GM12878 (cell line): ENCODE data around the gene B3GALNT1. TPM values are rescaled to one million over a fixed set of nuclear protein-coding genes. Genes with fewer than 3 reads are reported as not detected.

Experiments used
- ATAC-seq: fragments of 200-7000 bp; cut with Tn5 transposase; 3 replicates; pipeline ENCODE4 v1.9.1; 2020; ENCODE audit warnings: mild to moderate bottlenecking, moderate library complexity
- BruUV-seq: library from RNA; stranded (reverse); fragments of 400-500 nt; replicated peaks from 2 replicates; lab custom pipeline; 2021; lab: Mats Ljungman, UMichigan
- CTCF ChIA-PET: fragments of 300-600 bp; sonication (Branson Sonifier 250); formaldehyde crosslinking; extraction: SDS; loops from one replicate; lab custom pipeline; 2021; ENCODE audit warnings: inconsistent platforms; lab: Yijun Ruan, JAX
- POLR2A ChIA-PET: fragments of 350-600 bp; formaldehyde crosslinking; extraction: SDS; loops from one replicate; lab custom pipeline; 2021; ENCODE audit warnings: inconsistent platforms; lab: Charles Lee
- RAD21 ChIA-PET: fragments of 300-600 bp; sonication (Branson Sonifier 250); formaldehyde crosslinking; loops from one replicate; lab custom pipeline; 2023; ENCODE audit warnings: antibody characterized with exemption; ENCODE audit not compliant: unreplicated experiment; lab: Charles Lee
- SMC1A ChIA-PET: fragments of 300-600 bp; sonication (Branson Sonifier 250); formaldehyde crosslinking; loops from one replicate; lab custom pipeline; 2023; ENCODE audit not compliant: unreplicated experiment, uncharacterized antibody; lab: Charles Lee
- DNase-seq: peaks from one replicate; pipeline ENCODE4 v3.0.0-alpha.2; 2011; ENCODE audit warnings: low read depth, low spot score
- FAIRE-seq: peaks from 3 replicates; lab custom pipeline; 2011; peaks lifted over from hg19 to GRCh38; lab: Jason Lieb, UNC
- H2AFZ ChIP-seq: 2 replicates; pipeline ENCODE4 v1.6.0; 2011; ENCODE audit warnings: low read depth, low read length, control low read depth; ENCODE audit not compliant: control insufficient read depth
- H3K27ac ChIP-seq: 2 replicates; pipeline ENCODE4 v1.5.1; 2011; ENCODE audit warnings: control low read depth; ENCODE audit not compliant: control insufficient read depth, insufficient read depth
- H3K27me3 ChIP-seq, 2 experiments: replicated peaks in 1 of 2; 2 replicates each; pipeline versions ENCODE4 v1.6.0 to v1.6.1; 2011; ENCODE audit warnings: low read length in 1 of 2; ENCODE audit not compliant: control insufficient read depth in 2 of 2, insufficient read depth in 2 of 2
- H3K36me3 ChIP-seq, 2 experiments: 2 replicates each; pipeline ENCODE4 v1.5.1; 2011; ENCODE audit warnings: low read length in 1 of 2; ENCODE audit not compliant: control insufficient read depth in 2 of 2, insufficient read depth in 2 of 2
- H3K4me1 ChIP-seq: 2 replicates; pipeline ENCODE4 v1.6.1; 2011; ENCODE audit warnings: mild to moderate bottlenecking, low read length, moderate library complexity, mixed read lengths; ENCODE audit not compliant: control insufficient read depth, insufficient read depth
- H3K4me2 ChIP-seq: 2 replicates; pipeline ENCODE4 v1.6.0; 2011; ENCODE audit warnings: control low read depth; ENCODE audit not compliant: control insufficient read depth, insufficient read depth
- H3K4me3 ChIP-seq: fragments of 200-600 bp; sonication (generic); 2 replicates; pipeline ENCODE4 v1.5.1; 2016
- H3K79me2 ChIP-seq: 2 replicates; pipeline ENCODE4 v1.6.0; 2011; ENCODE audit warnings: low read length; ENCODE audit not compliant: control insufficient read depth, insufficient read depth
- H3K9ac ChIP-seq: 2 replicates; pipeline ENCODE4 v1.8.0; 2011; ENCODE audit warnings: low read length, control low read depth, mixed read lengths; ENCODE audit not compliant: control insufficient read depth, insufficient read depth
- H3K9me3 ChIP-seq: replicated peaks from 3 replicates; pipeline ENCODE4 v1.5.1; 2011; ENCODE audit warnings: mild to moderate bottlenecking, low read length; ENCODE audit not compliant: control insufficient read depth, insufficient read depth
- H4K20me1 ChIP-seq: 2 replicates; pipeline ENCODE4 v1.6.0; 2011; ENCODE audit not compliant: control insufficient read depth, insufficient read depth
- BMI1 ChIP-seq: fragments of 450-650 bp; IDR thresholded peaks from 2 replicates; pipeline ENCODE4 v1.6.1; 2016; ENCODE audit warnings: mild to moderate bottlenecking, moderate library complexity, borderline replicate concordance
- HCFC1 ChIP-seq: fragments of 150-350 bp; IDR thresholded peaks from 2 replicates; pipeline ENCODE4 v1.6.1; 2014; ENCODE audit warnings: low read length
- IKZF1 ChIP-seq: fragments of 450-650 bp; conservative IDR thresholded peaks from 2 replicates; pipeline ENCODE4 v1.6.1; 2017; ENCODE audit warnings: antibody characterized with exemption, mild to moderate bottlenecking
- MTA2 ChIP-seq: fragments of 450-650 bp; IDR thresholded peaks from 2 replicates; pipeline ENCODE4 v1.6.1; 2016; ENCODE audit warnings: low read depth, mild to moderate bottlenecking, moderate library complexity
- NR2C1 ChIP-seq: fragments of 450-650 bp; IDR thresholded peaks from 2 replicates; pipeline ENCODE4 v1.6.1; 2017; ENCODE audit warnings: antibody characterized with exemption, mild to moderate bottlenecking, moderate library complexity
- RBBP5 ChIP-seq: fragments of 200-600 bp; sonication (generic); conservative IDR thresholded peaks from 2 replicates; pipeline ENCODE4 v1.6.1; 2016
- RFX5 ChIP-seq: IDR thresholded peaks from 2 replicates; pipeline ENCODE4 v1.6.1; 2011; ENCODE audit warnings: low read depth, low read length, improper control_type of control experiment
- SP1 ChIP-seq: IDR thresholded peaks from one replicate; pipeline ENCODE4 v1.6.1; 2011; ENCODE audit warnings: low read depth, low read length
- TBL1XR1 ChIP-seq: IDR thresholded peaks from 2 replicates; pipeline ENCODE4 v1.6.1; 2012; ENCODE audit warnings: low read depth, low read length, improper control_type of control experiment
- ZSCAN29 ChIP-seq: fragments of 450-650 bp; IDR thresholded peaks from 2 replicates; pipeline ENCODE4 v1.6.1; 2017; ENCODE audit warnings: mild to moderate bottlenecking, moderate library complexity
- WGBS: methylation state at CpG from one replicate; pipeline ENCODE4 v1.1.6; 2016; ENCODE audit warnings: low lambda C conversion rate; ENCODE audit not compliant: insufficient replicate concordance, insufficient coverage; ENCODE audit errors: missing lambda C conversion rate; 5-methylcytosine and 5-hydroxymethylcytosine counted together
- in situ Hi-C: fragments of 300-500 bp; cut with MboI; formaldehyde crosslinking; loops from 9 replicates; pipeline ENCODE4 v1.14.3; 2018; ENCODE audit warnings: mixed read lengths
- intact Hi-C: fragments of 100-400 bp; cut with micrococcal nuclease; formaldehyde crosslinking; loops from one replicate; pipeline ENCODE4 v1.14.2; 2022; ENCODE audit not compliant: unreplicated experiment
- polyA plus RNA-seq, 11 experiments: library from polyadenylated mRNA; depleted of rRNA in 4 of 11; unstranded in 6 of 11; stranded (reverse) in 5 of 11; fragments of >200 nt; fragmentation: Nextera tagmentation in 4 of 11; fragmentation: Illumina TruSeq in 1 of 11; extraction: Ambion mirVana in 4 of 11; extraction: Trizol in 1 of 11; gene quantifications; 1 replicate in 1 of 11; 2 replicates in 10 of 11; pipeline versions ENCODE4 v1.2.1 to v1.2.3, GENCODE V29; 2011 to 2016; ENCODE audit warnings: inconsistent platforms in 2 of 11, missing spikeins in 2 of 11, low read depth in 1 of 11
- total RNA-seq, 4 experiments: library from RNA; depleted of rRNA in 3 of 4; stranded (reverse); fragments of >200 nt in 3 of 4; fragmentation: Illumina TruSeq in 1 of 4; extraction: Trizol in 1 of 4; gene quantifications; 2 replicates each; pipeline versions ENCODE4 v1.2.1 to v1.2.3, GENCODE V29; 2013 to 2021
- TF ChIP-seq, protein P1 (sequence below): fragments of 450-650 bp; formaldehyde crosslinking; IDR thresholded peaks from 2 replicates; pipeline ENCODE4 v1.5.0; 2022; ENCODE audit warnings: mild to moderate bottlenecking, missing genetic modification characterization
- TF ChIP-seq, protein P2 (sequence below): fragments of 150-350 bp; IDR thresholded peaks from 2 replicates; pipeline ENCODE4 v1.6.1; 2014; ENCODE audit warnings: mild to moderate bottlenecking, low read depth, low read length

B3GALNT1 gene
- total and polyA plus RNA-seq, 10 of the 15 experiments (the other 5 are each of a cell fraction or from before 2014, with no cell fraction given) = 0.04 to 0.95 (median 0.18) TPM; not detected in 3

DNA sequence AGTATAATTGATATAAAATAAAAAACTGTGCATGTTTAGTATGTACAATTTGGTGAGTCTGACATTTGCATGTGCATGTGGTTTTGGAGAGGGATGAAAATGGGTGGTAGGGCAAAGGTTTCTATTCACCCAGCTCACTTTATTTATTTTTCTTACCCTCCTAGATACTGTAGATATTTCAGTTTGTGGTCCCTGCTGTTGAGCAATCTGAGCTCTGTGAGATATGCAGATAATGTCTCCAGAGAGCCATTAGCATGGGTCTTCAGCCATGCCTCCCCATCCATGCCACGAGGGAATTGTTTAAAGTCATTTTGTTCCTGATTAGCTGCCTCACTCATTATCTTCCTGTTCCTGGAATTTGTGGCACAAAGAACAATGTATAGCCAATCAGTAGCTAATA is 44.4 kb upstream of the B3GALNT1 start (continued):
- TF ChIP-seq BMI1 (no peak), RFX5 (no peak)

DNA sequence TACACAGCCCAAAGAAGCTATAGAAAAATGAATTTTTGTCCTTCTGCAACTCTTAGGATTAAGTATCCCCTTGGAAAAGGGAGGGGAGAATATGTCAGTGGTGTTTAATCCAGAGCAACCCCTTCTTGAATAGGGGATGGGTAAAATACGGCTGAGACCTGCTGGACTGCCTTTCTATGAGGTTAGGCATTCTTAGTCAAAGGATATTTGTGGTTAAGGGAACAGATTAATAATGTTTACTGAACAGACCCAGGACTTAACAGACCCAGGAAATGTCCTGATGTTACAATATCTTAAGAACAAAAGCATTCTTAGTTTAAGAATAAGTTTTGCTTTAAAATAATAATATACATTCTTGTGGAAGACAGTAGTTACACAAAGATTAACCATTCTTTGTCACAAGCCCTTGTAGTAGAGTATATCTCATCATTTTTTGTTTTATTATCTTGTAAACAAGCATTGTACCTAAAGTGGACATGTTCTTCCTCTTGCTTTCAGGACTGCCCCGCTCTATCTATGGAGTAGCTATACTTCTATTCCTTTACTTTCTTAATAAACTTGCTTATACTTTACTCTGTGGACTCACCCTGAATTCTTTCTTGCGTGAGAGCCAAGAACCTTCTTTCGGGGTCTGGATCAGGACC is 43.8 kb upstream of the B3GALNT1 start:
- no peak for ATAC-seq
- ChIA-PET SMC1A (interaction anchor here (0.7 kb wide), 1 partner anchor 29 kb away, joined by 3 read pairs; no protein-coding TSS in a partner anchor), CTCF (interaction anchor here (0.6 kb wide), 1 partner anchor 125 kb away, joined by 4 read pairs; no protein-coding TSS in a partner anchor), POLR2A (no interaction called here), RAD21 (no interaction called here)
- Histone ChIP-seq H3K4me3 (no peak overlapping the region), H3K9ac (no peak overlapping the region), H3K4me2 (no peak overlapping the region), H3K27ac (no peak overlapping the region), H3K9me3 (no peaks in the 10 kb centered on the region), H3K79me2 (no peaks in the 10 kb centered on the region), H3K4me1 (no peaks in the 10 kb centered on the region), H3K36me3 (no peaks in the 10 kb centered on the region), H3K27me3 (no peaks in the 10 kb centered on the region), H2AFZ (no peak overlapping the region), H4K20me1 (no peaks in the 10 kb centered on the region)
- no TSS peak for BruUV-seq
- WGBS = 33% methylated on average over 4 of the region's 4 CpGs
- no peak for FAIRE-seq
- intact Hi-C loops = no loop called here
- in situ Hi-C loops = no loop called here
- no peak for TF ChIP-seq NR2C1
- DNase-seq = no peak

DNA sequence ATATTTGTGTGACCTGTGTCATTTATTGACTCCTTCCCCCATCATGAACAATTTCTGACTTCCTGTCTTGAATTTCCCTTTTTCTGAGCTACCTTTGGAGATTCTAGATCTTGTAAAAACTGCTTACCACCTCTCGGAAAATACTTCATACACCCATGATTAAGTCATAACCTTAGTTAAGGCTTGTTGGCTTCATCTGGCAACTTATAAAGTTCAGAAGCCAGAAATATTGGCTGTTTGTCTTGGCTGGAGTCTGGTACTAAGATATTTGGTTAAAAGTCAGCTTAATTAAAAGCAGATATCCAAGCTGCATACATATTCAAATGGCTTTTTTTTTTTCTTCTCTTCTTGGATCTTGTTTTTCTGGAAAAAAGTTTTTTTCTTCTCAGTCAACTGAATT is 37.3 kb upstream of the B3GALNT1 start:
- WGBS = 57% methylated on average over 1 of the region's 1 CpG
- H3K9ac ChIP-seq = no peak overlapping the region
- RAD21 ChIA-PET = no interaction called here
- no peaks in the 10 kb centered on the region for H3K79me2 ChIP-seq
- H3K27ac ChIP-seq = no peak overlapping the region
- no peak overlapping the region for H3K4me3 ChIP-seq
- intact Hi-C loops (no loop called here), in situ Hi-C loops (no loop called here)
- no peaks in the 10 kb centered on the region for H3K9me3 ChIP-seq
- CTCF ChIA-PET = no interaction called here
- BruUV-seq = no TSS peak
- ATAC-seq (no peak), DNase-seq (no peak), FAIRE-seq (no peak)
- no peak overlapping the region for H2AFZ ChIP-seq
- no peak overlapping the region for H3K4me2 ChIP-seq
- H3K4me1 ChIP-seq = no peaks in the 10 kb centered on the region
- POLR2A ChIA-PET = interaction anchor here (0.6 kb wide), 1 partner anchor 57 kb away, joined by 4 read pairs; no protein-coding TSS in a partner anchor
- H3K27me3 ChIP-seq = no peaks in the 10 kb centered on the region
- no peaks in the 10 kb centered on the region for H3K36me3 ChIP-seq
- H4K20me1 ChIP-seq = no peaks in the 10 kb centered on the region
- SMC1A ChIA-PET = no interaction called here
- TF ChIP-seq TBL1XR1 (no peak), MTA2 (no peak), NR2C1 (no peak), ZSCAN29 (no peak), SP1 (no peak), IKZF1 (no peak), RBBP5 (no peak), HCFC1 (no peak)
- TF ChIP-seq, protein P1, sequence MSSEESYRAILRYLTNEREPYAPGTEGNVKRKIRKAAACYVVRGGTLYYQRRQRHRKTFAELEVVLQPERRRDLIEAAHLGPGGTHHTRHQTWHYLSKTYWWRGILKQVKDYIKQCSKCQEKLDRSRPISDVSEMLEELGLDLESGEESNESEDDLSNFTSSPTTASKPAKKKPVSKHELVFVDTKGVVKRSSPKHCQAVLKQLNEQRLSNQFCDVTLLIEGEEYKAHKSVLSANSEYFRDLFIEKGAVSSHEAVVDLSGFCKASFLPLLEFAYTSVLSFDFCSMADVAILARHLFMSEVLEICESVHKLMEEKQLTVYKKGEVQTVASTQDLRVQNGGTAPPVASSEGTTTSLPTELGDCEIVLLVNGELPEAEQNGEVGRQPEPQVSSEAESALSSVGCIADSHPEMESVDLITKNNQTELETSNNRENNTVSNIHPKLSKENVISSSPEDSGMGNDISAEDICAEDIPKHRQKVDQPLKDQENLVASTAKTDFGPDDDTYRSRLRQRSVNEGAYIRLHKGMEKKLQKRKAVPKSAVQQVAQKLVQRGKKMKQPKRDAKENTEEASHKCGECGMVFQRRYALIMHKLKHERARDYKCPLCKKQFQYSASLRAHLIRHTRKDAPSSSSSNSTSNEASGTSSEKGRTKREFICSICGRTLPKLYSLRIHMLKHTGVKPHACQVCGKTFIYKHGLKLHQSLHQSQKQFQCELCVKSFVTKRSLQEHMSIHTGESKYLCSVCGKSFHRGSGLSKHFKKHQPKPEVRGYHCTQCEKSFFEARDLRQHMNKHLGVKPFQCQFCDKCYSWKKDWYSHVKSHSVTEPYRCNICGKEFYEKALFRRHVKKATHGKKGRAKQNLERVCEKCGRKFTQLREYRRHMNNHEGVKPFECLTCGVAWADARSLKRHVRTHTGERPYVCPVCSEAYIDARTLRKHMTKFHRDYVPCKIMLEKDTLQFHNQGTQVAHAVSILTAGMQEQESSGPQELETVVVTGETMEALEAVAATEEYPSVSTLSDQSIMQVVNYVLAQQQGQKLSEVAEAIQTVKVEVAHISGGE (CRISPR knock-in tag) = no peak
- TF ChIP-seq, protein P2, sequence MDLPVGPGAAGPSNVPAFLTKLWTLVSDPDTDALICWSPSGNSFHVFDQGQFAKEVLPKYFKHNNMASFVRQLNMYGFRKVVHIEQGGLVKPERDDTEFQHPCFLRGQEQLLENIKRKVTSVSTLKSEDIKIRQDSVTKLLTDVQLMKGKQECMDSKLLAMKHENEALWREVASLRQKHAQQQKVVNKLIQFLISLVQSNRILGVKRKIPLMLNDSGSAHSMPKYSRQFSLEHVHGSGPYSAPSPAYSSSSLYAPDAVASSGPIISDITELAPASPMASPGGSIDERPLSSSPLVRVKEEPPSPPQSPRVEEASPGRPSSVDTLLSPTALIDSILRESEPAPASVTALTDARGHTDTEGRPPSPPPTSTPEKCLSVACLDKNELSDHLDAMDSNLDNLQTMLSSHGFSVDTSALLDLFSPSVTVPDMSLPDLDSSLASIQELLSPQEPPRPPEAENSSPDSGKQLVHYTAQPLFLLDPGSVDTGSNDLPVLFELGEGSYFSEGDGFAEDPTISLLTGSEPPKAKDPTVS = no peak
